Smooth muscle cell (in vitro differentiated cells): ENCODE measurements around the gene KIF16B. TPM values are rescaled to one million over a fixed set of nuclear protein-coding genes. Genes with fewer than 3 reads are reported as not detected.
"Not testable (repeated sequence)": the region's sequence is repeated elsewhere in the genome, so short reads cannot be mapped to it uniquely, and the experiment has no call there.

Experiments
- DNase-seq: peaks from one replicate; lab custom pipeline; 2025; ENCODE audit not compliant: unreplicated experiment; lab: John Stamatoyannopoulos, UW
- H2AFZ ChIP-seq: fragments of 200-600 bp; sonication (generic); 2 replicates; pipeline ENCODE4 v1.6.0; 2016; ENCODE audit warnings: antibody characterized with exemption, low read depth, mild to moderate bottlenecking
- H3F3A ChIP-seq: fragments of 200-600 bp; sonication (generic); 2 replicates; pipeline ENCODE4 v1.6.0; 2017; ENCODE audit warnings: antibody characterized with exemption, low read depth
- H3K27ac ChIP-seq: fragments of 200-600 bp; sonication (generic); 2 replicates; pipeline ENCODE4 v1.5.1; 2016; ENCODE audit warnings: low read depth, mild to moderate bottlenecking
- H3K27me3 ChIP-seq: fragments of 200-600 bp; sonication (generic); 2 replicates; pipeline ENCODE4 v1.6.1; 2016; ENCODE audit warnings: low read depth, mild to moderate bottlenecking
- H3K36me3 ChIP-seq: fragments of 200-600 bp; sonication (generic); 2 replicates; pipeline ENCODE4 v1.5.1; 2016; ENCODE audit warnings: low read depth
- H3K4me1 ChIP-seq: fragments of 200-600 bp; sonication (generic); 2 replicates; pipeline ENCODE4 v1.5.1; 2016; ENCODE audit warnings: low read depth
- H3K4me2 ChIP-seq: fragments of 200-600 bp; sonication (generic); 2 replicates; pipeline ENCODE4 v1.6.0; 2016; ENCODE audit warnings: mild to moderate bottlenecking
- H3K4me3 ChIP-seq: fragments of 200-600 bp; sonication (generic); 2 replicates; pipeline ENCODE4 v1.5.1; 2016; ENCODE audit warnings: mild to moderate bottlenecking
- H3K79me2 ChIP-seq: fragments of 200-600 bp; sonication (generic); 2 replicates; pipeline ENCODE4 v1.6.0; 2016; ENCODE audit warnings: low read depth, mild to moderate bottlenecking
- H3K9ac ChIP-seq: fragments of 200-600 bp; sonication (generic); 2 replicates; pipeline ENCODE4 v1.6.0; 2016; ENCODE audit warnings: low read depth
- H3K9me3 ChIP-seq: fragments of 200-600 bp; sonication (generic); replicated peaks from 2 replicates; pipeline ENCODE4 v1.5.1; 2016; ENCODE audit warnings: low read depth
- H4K20me1 ChIP-seq: fragments of 200-600 bp; sonication (generic); 2 replicates; pipeline ENCODE4 v1.6.0; 2016; ENCODE audit warnings: low read depth
- CTCF ChIP-seq: fragments of 200-600 bp; sonication (generic); IDR thresholded peaks from 2 replicates; pipeline ENCODE4 v1.5.1; 2017; ENCODE audit warnings: borderline replicate concordance, mild to moderate bottlenecking, antibody characterized with exemption; ENCODE audit not compliant: insufficient read depth, poor library complexity, severe bottlenecking
- WGBS: methylation state at CpG from one replicate; pipeline ENCODE4 v1.1.7; 2016; ENCODE audit warnings: low lambda C conversion rate; 5-methylcytosine and 5-hydroxymethylcytosine counted together
- polyA plus RNA-seq: library from polyadenylated mRNA; unstranded; fragments of >200 nt; fragmentation: Nextera tagmentation; extraction: Ambion mirVana; gene quantifications from 2 replicates; pipeline ENCODE4 v1.2.1, GENCODE V29; 2016
- total RNA-seq: library from RNA; depleted of rRNA; stranded (reverse); fragments of >200 nt; gene quantifications from 2 replicates; pipeline ENCODE4 v1.2.3, GENCODE V29; 2014

The KIF16B gene
- total and polyA plus RNA-seq, 2 experiments from 2014 or later = 3.6 to 12.9 TPM

GRCh38 chr20:16229813-16230212 lies 343.4 kb downstream of the KIF16B start:
- no peaks in the 10 kb centered on the region for H3F3A ChIP-seq
- H3K27ac ChIP-seq = no peak overlapping the region
- peaks cover 4% of the 10 kb centered on the region for H3K27me3 ChIP-seq
- WGBS = 95% methylated on average over 1 of the region's 1 CpG
- no peak for TF ChIP-seq CTCF
- no peak overlapping the region for H3K4me2 ChIP-seq
- no peaks in the 10 kb centered on the region for H3K4me1 ChIP-seq
- no peaks in the 10 kb centered on the region for H3K9me3 ChIP-seq
- H3K79me2 ChIP-seq = no peaks in the 10 kb centered on the region
- no peak for DNase-seq
- H3K4me3 ChIP-seq = no peak overlapping the region
- H3K9ac ChIP-seq = no peak overlapping the region
- no peaks in the 10 kb centered on the region for H4K20me1 ChIP-seq
- no peaks in the 10 kb centered on the region for H3K36me3 ChIP-seq
- no peak overlapping the region for H2AFZ ChIP-seq

- Histone ChIP-seq H3K27ac (no peak overlapping the region), H3K4me1 (no peaks in the 10 kb centered on the region), H3K4me2 (no peak overlapping the region), H3K36me3 (no peaks in the 10 kb centered on the region), H3K9me3 (no peaks in the 10 kb centered on the region), H3K79me2 (no peaks in the 10 kb centered on the region), H3K9ac (no peak overlapping the region), H3F3A (no peaks in the 10 kb centered on the region), H3K27me3 (no peaks in the 10 kb centered on the region), H3K4me3 (no peak overlapping the region), H4K20me1 (no peaks in the 10 kb centered on the region), H2AFZ (no peak overlapping the region)
- TF ChIP-seq CTCF = no peak
- no peak for DNase-seq
- 91% methylated on average over 4 of the region's 4 CpGs for WGBS
These were observed 344.5 kb downstream of the KIF16B start for GRCh38 chr20:16228722-16229121.

GRCh38 chr20:16226961-16227360 lies 346.3 kb downstream of the KIF16B start:
- not testable (repeated sequence) for H3K4me3 ChIP-seq, H3K79me2 ChIP-seq, H4K20me1 ChIP-seq, H3K9ac ChIP-seq, H3F3A ChIP-seq, H3K4me1 ChIP-seq, H3K9me3 ChIP-seq, H3K4me2 ChIP-seq, H3K27ac ChIP-seq, H3K27me3 ChIP-seq, H2AFZ ChIP-seq, DNase-seq, H3K36me3 ChIP-seq
- WGBS = no CpG with 5 or more reads among the region's 27 CpGs

GRCh38 chr20:16224836-16225235 lies 348.4 kb downstream of the KIF16B start:
- no peak overlapping the region for H2AFZ ChIP-seq
- no peak overlapping the region for H3K9ac ChIP-seq
- H3K4me1 ChIP-seq = no peaks in the 10 kb centered on the region
- H3K27ac ChIP-seq = no peak overlapping the region
- TF ChIP-seq CTCF = no peak
- H3K9me3 ChIP-seq = no peaks in the 10 kb centered on the region
- no peak overlapping the region for H3K4me3 ChIP-seq
- H3K79me2 ChIP-seq = no peaks in the 10 kb centered on the region
- DNase-seq = no peak
- no peaks in the 10 kb centered on the region for H3K36me3 ChIP-seq
- H3K27me3 ChIP-seq = no peaks in the 10 kb centered on the region
- WGBS = 85% methylated on average over 3 of the region's 3 CpGs
- no peak overlapping the region for H3K4me2 ChIP-seq
- H4K20me1 ChIP-seq = no peaks in the 10 kb centered on the region
- no peaks in the 10 kb centered on the region for H3F3A ChIP-seq
